HepG2 (cell line): Measurements from ENCODE around the gene FAM114A1. TPM values are rescaled to one million over a fixed set of nuclear protein-coding genes. Genes with fewer than 3 reads are reported as not detected.
A peak's percentile ranks its signal among the peaks of the same experiment; 100 is the strongest.

Experiments used
- ARID5B ChIP-seq: IDR thresholded peaks from 2 replicates; pipeline ENCODE4 v1.4.0; 2020; ENCODE audit warnings: mild to moderate bottlenecking, missing genetic modification reagents
- ATF4 ChIP-seq, 2 experiments: fragments of 450-650 bp in 1 of 2; sonication (generic) in 1 of 2; formaldehyde crosslinking; IDR thresholded peaks; 2 replicates each; pipeline versions ENCODE4 v1.5.0 to v1.8.0; 2020 to 2022; ENCODE audit warnings: mild to moderate bottlenecking in 1 of 2, missing genetic modification reagents in 1 of 2
- BRCA1 ChIP-seq: sonication (generic); formaldehyde crosslinking; IDR thresholded peaks from 2 replicates; pipeline ENCODE4 v1.4.0; 2020; ENCODE audit warnings: missing genetic modification reagents
- CHD4 ChIP-seq: fragments of 200-600 bp; sonication (generic); IDR thresholded peaks from 2 replicates; pipeline ENCODE4 v1.7.0; 2017; ENCODE audit warnings: mild to moderate bottlenecking, low read length, borderline replicate concordance
- CTCF ChIP-seq: sonication (generic); formaldehyde crosslinking; IDR thresholded peaks from 2 replicates; pipeline ENCODE4 v1.5.0; 2020; ENCODE audit warnings: mild to moderate bottlenecking, missing genetic modification reagents, moderate library complexity
- FOXC1 ChIP-seq: sonication (generic); formaldehyde crosslinking; IDR thresholded peaks from 2 replicates; pipeline ENCODE4 v1.8.0; 2022; ENCODE audit warnings: mild to moderate bottlenecking, missing genetic modification reagents, borderline replicate concordance
- GATAD2A ChIP-seq: IDR thresholded peaks from 2 replicates; pipeline ENCODE4 v1.6.1; 2016
- NFE2L2 ChIP-seq: fragments of 150-350 bp; IDR thresholded peaks from 2 replicates; pipeline ENCODE4 v1.6.1; 2014; ENCODE audit warnings: low read length
- NFKBIZ ChIP-seq: IDR thresholded peaks from 2 replicates; pipeline ENCODE4 v1.6.1; 2018; ENCODE audit warnings: missing genetic modification reagents, missing compliant biosample characterization
- SAP130 ChIP-seq: IDR thresholded peaks from 2 replicates; pipeline ENCODE4 v1.6.1; 2016; ENCODE audit warnings: low read depth
- SMAD1 ChIP-seq: sonication (generic); formaldehyde crosslinking; IDR thresholded peaks from 2 replicates; pipeline ENCODE4 v1.4.0; 2020; ENCODE audit warnings: missing genetic modification reagents, low read depth, mild to moderate bottlenecking, borderline replicate concordance
- SNAPC4 ChIP-seq: sonication (generic); formaldehyde crosslinking; IDR thresholded peaks from 2 replicates; pipeline ENCODE4 v1.4.0; 2020; ENCODE audit warnings: mild to moderate bottlenecking, missing genetic modification reagents
- ZGPAT ChIP-seq: IDR thresholded peaks from 2 replicates; pipeline ENCODE4 v1.6.1; 2016; ENCODE audit warnings: mild to moderate bottlenecking
- ZNF557 ChIP-seq: sonication (generic); formaldehyde crosslinking; IDR thresholded peaks from 2 replicates; pipeline ENCODE4 v1.4.0; 2020; ENCODE audit warnings: missing genetic modification reagents
- ZNF660 ChIP-seq: sonication (generic); formaldehyde crosslinking; IDR thresholded peaks from 2 replicates; pipeline ENCODE4 v1.5.1; 2020; ENCODE audit warnings: mild to moderate bottlenecking, low read depth, missing genetic modification reagents, borderline replicate concordance
- ZNF792 ChIP-seq: IDR thresholded peaks from 2 replicates; pipeline ENCODE4 v1.6.1; 2016
- polyA plus RNA-seq, 8 experiments: library from polyadenylated mRNA; depleted of rRNA in 3 of 8; stranded (reverse) in 7 of 8; unstranded in 1 of 8; fragments of >200 nt; fragmentation: Illumina TruSeq in 4 of 8; extraction: Trizol in 4 of 8; gene quantifications; 2 replicates each; pipeline versions ENCODE4 v1.2.1 to v1.2.3, GENCODE V29; 2011 to 2016; ENCODE audit warnings: low read depth in 4 of 8, missing spikeins in 1 of 8, mixed read lengths in 1 of 8; ENCODE audit not compliant: insufficient read depth in 1 of 8
- total RNA-seq, 5 experiments: library from RNA; depleted of rRNA; stranded (reverse); fragments of >200 nt; fragmentation: Illumina TruSeq; extraction: Trizol; gene quantifications; 2 replicates each; pipeline ENCODE4 v1.2.3, GENCODE V29; 2016; ENCODE audit warnings: low read depth in 1 of 5

The FAM114A1 gene
- total and polyA plus RNA-seq, 2 of the 13 experiments (the other 11 are each of a cell fraction or from before 2014, with no cell fraction given): 61.0 to 76.9 TPM

- TF ChIP-seq ZNF660 (CRISPR knock-in tag) (no peak), SNAPC4 (CRISPR knock-in tag) (no peak), NFKBIZ (CRISPR knock-in tag) (no peak), NFE2L2 (peak; percentile 45; the same call in 1 of the 2 replicates), ZGPAT (CRISPR knock-in tag) (0 out of 2 replicates have a peak, but pooled peaks have one; percentile 37), SAP130 (0 out of 2 replicates have a peak, but pooled peaks have one; percentile 54), ZNF557 (no peak), CHD4 (no peak), BRCA1 (CRISPR knock-in tag) (no peak), FOXC1 (CRISPR knock-in tag) (no peak), SMAD1 (CRISPR knock-in tag) (no peak), ARID5B (CRISPR knock-in tag) (peak; percentile 51; the same call in 1 of the 2 replicates), ZNF792 (CRISPR knock-in tag) (no peak), ATF4 (CRISPR knock-in tag; IDR thresholded peaks at IDR 0.05) (no peak), CTCF (CRISPR knock-in tag) (no peak), GATAD2A (CRISPR knock-in tag) (peak; percentile 29; the same call in 1 of the 2 replicates)
These were observed 21.5 kb downstream of the FAM114A1 start (continued) for GRCh38 chr4:38889143-38889542.
